Measurements from ENCODE around the gene RAB3IP.

The RAB3IP gene

GRCh38 chr12:69726922-69727321 lies 11.7 kb upstream of the RAB3IP start:
- TF ChIP-seq CTCF (IDR thresholded peaks at IDR 0.05; ENCODE audit: low read depth, low read length), result no peak
- no peak for DNase-seq (ENCODE audit: extremely low read depth, low read depth)

- TF ChIP-seq CTCF (IDR thresholded peaks at IDR 0.05; ENCODE audit: low read depth, low read length), result no peak
- no peak for DNase-seq (ENCODE audit: extremely low read depth, low read depth)
These were observed 6.6 kb upstream of the RAB3IP start for GRCh38 chr12:69732088-69732487.

- TF ChIP-seq CTCF (IDR thresholded peaks at IDR 0.05; ENCODE audit: low read depth, low read length), result no peak
- no peak for DNase-seq (ENCODE audit: extremely low read depth, low read depth)
These were observed 5.0 kb upstream of the RAB3IP start for GRCh38 chr12:69733638-69734037.

GRCh38 chr12:69739287-69740191 lies 879 bp downstream of the RAB3IP start:
- TF ChIP-seq CTCF (IDR thresholded peaks at IDR 0.05; ENCODE audit: low read depth, low read length), result no peak
- no peak for DNase-seq (ENCODE audit: extremely low read depth, low read depth)

- no peak for TF ChIP-seq CTCF (IDR thresholded peaks at IDR 0.05; ENCODE audit: low read depth, low read length)
- no peak for DNase-seq (ENCODE audit: extremely low read depth, low read depth)
These were observed 5.4 kb downstream of the RAB3IP start for GRCh38 chr12:69744109-69744508.

GRCh38 chr12:69751476-69751875 lies 12.8 kb downstream of the RAB3IP start:
- no peak for DNase-seq (ENCODE audit: extremely low read depth, low read depth)
- no peak for TF ChIP-seq CTCF (IDR thresholded peaks at IDR 0.05; ENCODE audit: low read depth, low read length)

GRCh38 chr12:69755302-69755701 lies 16.6 kb downstream of the RAB3IP start:
- DNase-seq (ENCODE audit: extremely low read depth, low read depth), result no peak
- TF ChIP-seq CTCF (IDR thresholded peaks at IDR 0.05; ENCODE audit: low read depth, low read length), result no peak
